ENCODE results near the gene FAM114A1. TPM values are rescaled to one million over a fixed set of nuclear protein-coding genes. Genes with fewer than 3 reads are reported as not detected.

Gene FAM114A1
- total RNA-seq, 1 donor from 2014 or later, result 19.5 TPM

GRCh38 chr4:38822748-38823303 lies 44.8 kb upstream of the FAM114A1 start:
- no peaks in the 10 kb centered on the region for H3K36me3 ChIP-seq
- no peak overlapping the region for H3K27ac ChIP-seq (replicated peaks)
- H3K4me3 ChIP-seq, result no peak overlapping the region
- H3K9me3 ChIP-seq (replicated peaks), result peaks cover 5% of the 10 kb centered on the region
- no peaks in the 10 kb centered on the region for H3K4me1 ChIP-seq
- intact Hi-C loops (cut with micrococcal nuclease), result no loop called here
- TF ChIP-seq CTCF (IDR thresholded peaks at IDR 0.05; ENCODE audit: borderline replicate concordance), result no peak
- peaks cover 10% of the 10 kb centered on the region for H3K27me3 ChIP-seq (ENCODE audit: low read depth)
- no peak for DNase-seq

- Histone ChIP-seq H3K27me3 (ENCODE audit: low read depth) (peaks cover 6% of the 10 kb centered on the region), H3K9me3 (replicated peaks) (peaks cover 5% of the 10 kb centered on the region), H3K4me1 (no peaks in the 10 kb centered on the region), H3K4me3 (no peak overlapping the region), H3K27ac (replicated peaks) (no peak overlapping the region), H3K36me3 (no peaks in the 10 kb centered on the region)
- TF ChIP-seq CTCF (IDR thresholded peaks at IDR 0.05; ENCODE audit: borderline replicate concordance), result no peak
- intact Hi-C loops (cut with micrococcal nuclease), result no loop called here
- DNase-seq, result no peak
Observed at GRCh38 chr4:38823766-38824165, 43.8 kb upstream of the FAM114A1 start.

- Histone ChIP-seq H3K4me1 (no peaks in the 10 kb centered on the region), H3K4me3 (no peak overlapping the region), H3K9me3 (replicated peaks) (peaks cover 4% of the 10 kb centered on the region), H3K27ac (replicated peaks) (no peak overlapping the region), H3K36me3 (no peaks in the 10 kb centered on the region), H3K27me3 (ENCODE audit: low read depth) (no peaks in the 10 kb centered on the region)
- DNase-seq, result no peak
- no peak for TF ChIP-seq CTCF (IDR thresholded peaks at IDR 0.05; ENCODE audit: borderline replicate concordance)
- intact Hi-C loops (cut with micrococcal nuclease), result no loop called here
Observed at GRCh38 chr4:38829237-38829636, 38.4 kb upstream of the FAM114A1 start.

- no peak overlapping the region for H3K4me3 ChIP-seq
- H3K4me1 ChIP-seq, result no peaks in the 10 kb centered on the region
- H3K36me3 ChIP-seq, result no peaks in the 10 kb centered on the region
- peaks cover 28% of the 10 kb centered on the region for H3K9me3 ChIP-seq (replicated peaks)
- no peak for TF ChIP-seq CTCF (IDR thresholded peaks at IDR 0.05; ENCODE audit: borderline replicate concordance)
- intact Hi-C loops (cut with micrococcal nuclease), result no loop called here
- no peaks in the 10 kb centered on the region for H3K27me3 ChIP-seq (ENCODE audit: low read depth)
- no peak for DNase-seq
- no peak overlapping the region for H3K27ac ChIP-seq (replicated peaks)
Observed at GRCh38 chr4:38831653-38832052, 36.0 kb upstream of the FAM114A1 start.

GRCh38 chr4:38832206-38832605 lies 35.4 kb upstream of the FAM114A1 start:
- intact Hi-C loops (cut with micrococcal nuclease), result no loop called here
- Histone ChIP-seq H3K27ac (replicated peaks) (no peak overlapping the region), H3K9me3 (replicated peaks) (peaks cover 33% of the 10 kb centered on the region), H3K27me3 (ENCODE audit: low read depth) (no peaks in the 10 kb centered on the region), H3K4me1 (no peaks in the 10 kb centered on the region), H3K36me3 (no peaks in the 10 kb centered on the region), H3K4me3 (no peak overlapping the region)
- no peak for TF ChIP-seq CTCF (IDR thresholded peaks at IDR 0.05; ENCODE audit: borderline replicate concordance)
- DNase-seq, result no peak

All from left ventricle myocardium inferior (tissue), 1 donor.